ENCODE data around the gene PGK2. TPM values are rescaled to one million over a fixed set of nuclear protein-coding genes. Genes with fewer than 3 reads are reported as not detected.

PGK2 gene
- total and polyA plus RNA-seq, 2 of the 8 experiments (the other 6 are each of a cell fraction or from before 2014, with no cell fraction given), result not detected

DNA sequence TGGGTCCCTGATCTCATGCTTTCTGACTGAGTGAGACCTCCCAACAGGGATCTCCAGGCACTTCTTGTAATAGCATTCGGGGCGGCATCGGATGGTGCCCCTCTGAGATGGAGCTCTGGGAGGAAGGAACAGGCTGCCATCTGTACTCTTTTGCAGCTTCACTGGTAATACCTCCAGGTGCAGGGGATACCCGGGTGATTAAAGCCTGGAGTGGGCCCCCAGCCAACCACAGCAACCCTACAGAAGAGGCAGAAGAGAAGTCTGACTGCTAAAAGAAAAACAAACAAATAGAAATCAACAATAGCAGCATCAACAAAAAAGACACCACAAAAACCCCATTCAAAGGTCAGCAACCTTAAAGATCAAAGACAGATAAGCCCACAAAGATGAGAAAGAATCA lies 19.1 kb upstream of the PGK2 start:
- no peak overlapping the region for H2BK12ac ChIP-seq (ENCODE audit: low read depth, low read length)
- H4K20me1 ChIP-seq (replicated peaks in 1 of 2; ENCODE audit: control insufficient read depth in 1 of 2, insufficient read depth in 2 of 2, low read length in 2 of 2), result no peaks in the 10 kb centered on the region
- H3K18ac ChIP-seq (ENCODE audit: extremely low read depth, low read length), result no peak overlapping the region
- H3K27ac ChIP-seq (ENCODE audit: low read depth, low read length), result no peak overlapping the region
- H2AFZ ChIP-seq (ENCODE audit: low read length), result no peak overlapping the region
- 89% methylated on average over 4 of the region's 4 CpGs; no CpG with 5 or more reads in 1 of the 2 experiments for WGBS, 2 experiments (ENCODE audit: extremely low coverage in 1 of 2, insufficient coverage in 1 of 2, insufficient read length in 1 of 2, insufficient replicate concordance in 2 of 2, low coverage in 1 of 2, low lambda C conversion rate in 2 of 2, missing lambda C conversion rate in 1 of 2)
- H3K56ac ChIP-seq (replicated peaks; ENCODE audit: insufficient read length, low read depth, low read length), result no peak overlapping the region
- no peak overlapping the region for H3K4me2 ChIP-seq (ENCODE audit: insufficient read depth in 1 of 2, low read depth in 2 of 2, low read length in 2 of 2)
- no peaks in the 10 kb centered on the region for H3K9me3 ChIP-seq (ENCODE audit: insufficient read depth in 2 of 2, low read depth in 1 of 2, low read length in 1 of 2)
- H3K4me3 ChIP-seq (ENCODE audit: extremely low read depth in 1 of 4, insufficient read depth in 2 of 4, low read depth in 3 of 4, low read length in 4 of 4), result no peak overlapping the region
- no peaks in the 10 kb centered on the region for H3K36me3 ChIP-seq (ENCODE audit: control insufficient read depth in 2 of 4, insufficient read depth in 4 of 4, low read length in 3 of 4)
- DNase-seq (ENCODE audit: low read depth in 1 of 2, low spot score in 2 of 2), result no peak
- no peak for FAIRE-seq
- H2BK20ac ChIP-seq (ENCODE audit: low read length), result no peak overlapping the region
- ChIA-PET POLR2A (ENCODE audit: partially characterized antibody) (no interaction called here), CTCF (ENCODE audit: partially characterized antibody) (no interaction called here)
- no peak overlapping the region for H3K9ac ChIP-seq (replicated peaks in 1 of 4; ENCODE audit: extremely low read depth in 1 of 4, low read depth in 3 of 4, low read length in 3 of 4)
- no peak overlapping the region for H2BK120ac ChIP-seq (replicated peaks; ENCODE audit: low read depth, low read length)
- H3K23ac ChIP-seq (ENCODE audit: insufficient read length), result no peak overlapping the region
- H3K79me1 ChIP-seq (ENCODE audit: low read depth, low read length), result no peaks in the 10 kb centered on the region
- H2BK15ac ChIP-seq (ENCODE audit: low read length), result no peak overlapping the region
- H4K91ac ChIP-seq (replicated peaks; ENCODE audit: insufficient read length, low read length), result no peak overlapping the region
- H3K27me3 ChIP-seq (replicated peaks in 1 of 4; ENCODE audit: control insufficient read depth in 3 of 4, extremely low read depth in 1 of 4, insufficient read depth in 3 of 4, low read length in 3 of 4), result no peaks in the 10 kb centered on the region
- no peaks in the 10 kb centered on the region for H3K23me2 ChIP-seq (ENCODE audit: low read depth, low read length)
- no peak overlapping the region for H2BK5ac ChIP-seq (ENCODE audit: low read depth, low read length)
- H3K4ac ChIP-seq (replicated peaks; ENCODE audit: insufficient read length, low read depth, low read length), result no peak overlapping the region
- H3K79me2 ChIP-seq (ENCODE audit: control insufficient read depth in 1 of 2, insufficient read depth in 2 of 2, low read length in 2 of 2), result no peaks in the 10 kb centered on the region
- no peak overlapping the region for H4K5ac ChIP-seq (ENCODE audit: insufficient read length, low read depth, low read length)
- H2AK5ac ChIP-seq (ENCODE audit: low read depth, low read length), result no peak overlapping the region
- H4K8ac ChIP-seq (ENCODE audit: extremely low read depth, insufficient read depth, low read length), result no peak overlapping the region
- H3K4me1 ChIP-seq (replicated peaks in 1 of 4; ENCODE audit: control insufficient read depth in 3 of 4, insufficient read depth in 4 of 4, low read length in 3 of 4), result no peaks in the 10 kb centered on the region
- H3K14ac ChIP-seq (ENCODE audit: insufficient read length), result no peak overlapping the region
- no peak for TF ChIP-seq GTF2F1 (IDR thresholded peaks at IDR 0.05; ENCODE audit: borderline replicate concordance, low read depth, low read length)
- TF ChIP-seq SRF (IDR thresholded peaks at IDR 0.05; ENCODE audit: low read depth, low read length), result no peak
- no peak for TF ChIP-seq MAFK (IDR thresholded peaks at IDR 0.05; ENCODE audit: low read depth, low read length)
- no peak for TF ChIP-seq TEAD4 (IDR thresholded peaks at IDR 0.05; ENCODE audit: low read depth, low read length)
- TF ChIP-seq RBBP5 (IDR thresholded peaks at IDR 0.05; ENCODE audit: borderline replicate concordance, low read depth, low read length), result no peak
- TF ChIP-seq HDAC6 (IDR thresholded peaks at IDR 0.05; ENCODE audit: low read depth, low read length), result no peak
- no peak for TF ChIP-seq ZNF274 (IDR thresholded peaks at IDR 0.05; ENCODE audit: borderline replicate concordance, extremely low read depth, low read length)
- TF ChIP-seq CTBP2 (IDR thresholded peaks at IDR 0.05; ENCODE audit: borderline replicate concordance, insufficient read depth, insufficient read length, low read length), result no peak
- no peak for TF ChIP-seq HDAC2 (IDR thresholded peaks at IDR 0.05; ENCODE audit: borderline replicate concordance in 1 of 2, low read depth in 2 of 2, low read length in 2 of 2)
- TF ChIP-seq SIX5 (IDR thresholded peaks at IDR 0.05; ENCODE audit: low read depth, low read length), result no peak
- no peak for TF ChIP-seq RNF2 (IDR thresholded peaks at IDR 0.05; ENCODE audit: borderline replicate concordance, low read depth, low read length, missing control alignments, poor library complexity, severe bottlenecking)
- no peak for TF ChIP-seq TAF1 (IDR thresholded peaks at IDR 0.05; ENCODE audit: low read depth, low read length)
- TF ChIP-seq NANOG (IDR thresholded peaks at IDR 0.05; ENCODE audit: insufficient read depth, low read depth, low read length, poor library complexity, severe bottlenecking), result no peak
- TF ChIP-seq RAD21 (IDR thresholded peaks at IDR 0.05 in 1 of 2, conservative IDR thresholded peaks at IDR 0.05 in 1 of 2; ENCODE audit: low read depth in 2 of 2, low read length in 2 of 2), result no peak

All from H1 (cell line).